Lower leg skin (tissue), 4 donors: ENCODE measurements around the gene FAM118A. TPM values are rescaled to one million over a fixed set of nuclear protein-coding genes. Genes with fewer than 3 reads are reported as not detected.
A peak's percentile ranks its signal among the peaks of the same experiment; 100 is the strongest.

Experiments
- DNase-seq, 2 donors: peaks; one replicate each; pipeline ENCODE4 v3.0.0-alpha.2; 2019; ENCODE audit warnings: low spot score in 2 of 2
- H3K4me3 ChIP-seq: fragments of 200-600 bp; sonication (generic); 2 replicates; pipeline ENCODE4 v1.5.1; 2017; ENCODE audit warnings: mild to moderate bottlenecking, low read depth; ENCODE audit not compliant: poor library complexity, severe bottlenecking
- CTCF ChIP-seq, 3 donors: fragments of 450-650 bp; IDR thresholded peaks; one replicate each; pipeline ENCODE4 v1.5.1; 2016; ENCODE audit warnings: antibody characterized with exemption in 3 of 3, mild to moderate bottlenecking in 3 of 3, moderate library complexity in 2 of 3
- POLR2A ChIP-seq, 2 donors: fragments of 450-650 bp; IDR thresholded peaks; one replicate each; pipeline ENCODE4 v1.6.1; 2016 to 2017; ENCODE audit warnings: antibody characterized with exemption in 2 of 2, mild to moderate bottlenecking in 1 of 2, moderate library complexity in 1 of 2
- WGBS, 2 donors: methylation state at CpG; one replicate each; pipeline ENCODE4 v1.1.5; 2018; 5-methylcytosine and 5-hydroxymethylcytosine counted together
- intact Hi-C: fragments of 100-400 bp; cut with DNase I; formaldehyde crosslinking; loops from one replicate; pipeline ENCODE4 v1.15.0; 2023; ENCODE audit warnings: low total_unique reads
- total RNA-seq, 4 donors: library from RNA; depleted of rRNA; stranded (reverse); fragments of >200 nt; gene quantifications; one replicate each; pipeline ENCODE4 v1.1.0, GENCODE V29; 2016

FAM118A gene
- total RNA-seq, 4 donors from 2014 or later, result 11.9 to 40.7 (median 25.0) TPM

- 96 to 97% methylated on average over 7 of the region's 7 CpGs for WGBS, 2 donors
- no peak for DNase-seq
- intact Hi-C loops, result no loop called here
- TF ChIP-seq CTCF (IDR thresholded peaks at IDR 0.05), result no peak
- no peak overlapping the region for H3K4me3 ChIP-seq
These were observed 22.3 kb downstream of the FAM118A start for GRCh38 chr22:45332001-45332400.

GRCh38 chr22:45334068-45334467, 24.3 kb downstream of the FAM118A start:
- TF ChIP-seq CTCF (IDR thresholded peaks at IDR 0.05), result no peak
- no peak for TF ChIP-seq POLR2A (IDR thresholded peaks at IDR 0.05)
- intact Hi-C loops, result no loop called here
- WGBS, 2 donors, result 31 to 33% methylated on average over 5 of the region's 5 CpGs
- no peak overlapping the region for H3K4me3 ChIP-seq
- no peak for DNase-seq

- WGBS, 2 donors, result 44 to 58% methylated on average over 9 of the region's 9 CpGs
- TF ChIP-seq POLR2A (IDR thresholded peaks at IDR 0.05) (no peak), CTCF (IDR thresholded peaks at IDR 0.05) (no peak)
- no peak overlapping the region for H3K4me3 ChIP-seq
- no peak for DNase-seq
- intact Hi-C loops, result no loop called here
These were observed 24.8 kb downstream of the FAM118A start for GRCh38 chr22:45334528-45334927.

- intact Hi-C loops, result no loop called here
- WGBS, 2 donors, result 39 to 45% methylated on average over 23 to 26 of the region's 26 CpGs
- H3K4me3 ChIP-seq, result no peak overlapping the region
- DNase-seq, result peak in 1 of 2 donors; percentile 88
- TF ChIP-seq CTCF (IDR thresholded peaks at IDR 0.05) (no peak), POLR2A (IDR thresholded peaks at IDR 0.05) (no peak)
These were observed 25.5 kb downstream of the FAM118A start for GRCh38 chr22:45335021-45335818.

- 71 to 79% methylated on average over 29 of the region's 29 CpGs for WGBS, 2 donors
- intact Hi-C loops, result no loop called here
- H3K4me3 ChIP-seq, result no peak overlapping the region
- DNase-seq, result peak in 1 of 2 donors; percentile 81
- TF ChIP-seq POLR2A (IDR thresholded peaks at IDR 0.05) (no peak), CTCF (IDR thresholded peaks at IDR 0.05) (no peak)
These were observed 26.3 kb downstream of the FAM118A start for GRCh38 chr22:45335854-45336522.
